ENCODE results near the gene AGPAT1. TPM values are rescaled to one million over a fixed set of nuclear protein-coding genes. Genes with fewer than 3 reads are reported as not detected.
A peak's percentile ranks its signal among the peaks of the same experiment; 100 is the strongest.

AGPAT1 gene
- total and polyA plus RNA-seq, 2 of the 8 experiments (the other 6 are each of a cell fraction or from before 2014, with no cell fraction given): 96.0 to 222 TPM

GRCh38 chr6:32174416-32174815 lies 1.5 kb downstream of the AGPAT1 start:
- peaks cover 26% of the 10 kb centered on the region for H3K23me2 ChIP-seq (ENCODE audit: low read depth, low read length)
- ChIA-PET POLR2A (ENCODE audit: partially characterized antibody) (interaction anchor here (1.9 to 2.1 kb wide), 2 partner anchors 10 to 45 kb away, joined by 6 to 10 read pairs; partner anchors contain the start of gene EGFL8), CTCF (ENCODE audit: partially characterized antibody) (interaction anchor here (1.3 kb wide), 1 partner anchor 26 kb away, joined by 3 read pairs; no protein-coding TSS in a partner anchor)
- H4K91ac ChIP-seq (replicated peaks; ENCODE audit: insufficient read length, low read length): no peak overlapping the region
- no peak overlapping the region for H3K23ac ChIP-seq (ENCODE audit: insufficient read length)
- no peak overlapping the region for H4K8ac ChIP-seq (ENCODE audit: extremely low read depth, insufficient read depth, low read length)
- H3K4ac ChIP-seq (replicated peaks; ENCODE audit: insufficient read length, low read depth, low read length): no peak overlapping the region
- no peak overlapping the region for H2AFZ ChIP-seq (ENCODE audit: low read length)
- no peak for FAIRE-seq
- WGBS, 2 experiments (ENCODE audit: extremely low coverage in 1 of 2, insufficient coverage in 1 of 2, insufficient read length in 1 of 2, insufficient replicate concordance in 2 of 2, low coverage in 1 of 2, low lambda C conversion rate in 2 of 2, missing lambda C conversion rate in 1 of 2): 87% methylated on average over 1 of the region's 1 CpG; no CpG with 5 or more reads in 1 of the 2 experiments
- no peak overlapping the region for H2AK5ac ChIP-seq (ENCODE audit: low read depth, low read length)
- no peaks in the 10 kb centered on the region for H3K9me3 ChIP-seq (ENCODE audit: insufficient read depth in 2 of 2, low read depth in 1 of 2, low read length in 1 of 2)
- H3K9ac ChIP-seq (replicated peaks in 1 of 4; ENCODE audit: extremely low read depth in 1 of 4, low read depth in 3 of 4, low read length in 3 of 4): no peak overlapping the region
- peaks cover 5 to 20% (median 9%) of the 10 kb centered on the region in 4 experiments; a peak in 6 of 7 replicates for H3K4me1 ChIP-seq (replicated peaks in 1 of 4; ENCODE audit: control insufficient read depth in 3 of 4, insufficient read depth in 4 of 4, low read length in 3 of 4)
- peaks cover 13 to 47% of the 10 kb centered on the region in 2 experiments for H3K79me2 ChIP-seq (ENCODE audit: control insufficient read depth in 1 of 2, insufficient read depth in 2 of 2, low read length in 2 of 2)
- H3K27me3 ChIP-seq (replicated peaks in 1 of 4; ENCODE audit: control insufficient read depth in 3 of 4, extremely low read depth in 1 of 4, insufficient read depth in 3 of 4, low read length in 3 of 4): no peaks in the 10 kb centered on the region
- H3K79me1 ChIP-seq (ENCODE audit: low read depth, low read length): peaks cover 9% of the 10 kb centered on the region; the same call in 1 of the 2 replicates
- H2BK12ac ChIP-seq (ENCODE audit: low read depth, low read length): no peak overlapping the region
- no peak overlapping the region for H3K18ac ChIP-seq (ENCODE audit: extremely low read depth, low read length)
- no peak overlapping the region for H4K5ac ChIP-seq (ENCODE audit: insufficient read length, low read depth, low read length)
- no peak overlapping the region for H2BK20ac ChIP-seq (ENCODE audit: low read length)
- H3K36me3 ChIP-seq (ENCODE audit: control insufficient read depth in 2 of 4, insufficient read depth in 4 of 4, low read length in 3 of 4): peaks cover 2 to 19% (median 16%) of the 10 kb centered on the region in 4 experiments; a peak in 7 of 8 replicates
- H2BK120ac ChIP-seq (replicated peaks; ENCODE audit: low read depth, low read length): no peak overlapping the region
- no peak overlapping the region for H2BK5ac ChIP-seq (ENCODE audit: low read depth, low read length)
- no peak for DNase-seq (ENCODE audit: low read depth in 1 of 2, low spot score in 2 of 2)
- H3K4me3 ChIP-seq (ENCODE audit: extremely low read depth in 1 of 4, insufficient read depth in 2 of 4, low read depth in 3 of 4, low read length in 4 of 4): peak overlapping the region in 1 of 4 experiments; percentile 99; a peak in 3 of 8 replicates
- no peak overlapping the region for H3K14ac ChIP-seq (ENCODE audit: insufficient read length)
- no peak overlapping the region for H3K27ac ChIP-seq (ENCODE audit: low read depth, low read length)
- H2BK15ac ChIP-seq (ENCODE audit: low read length): no peak overlapping the region
- peaks cover 6 to 7% of the 10 kb centered on the region in 2 experiments for H4K20me1 ChIP-seq (replicated peaks in 1 of 2; ENCODE audit: control insufficient read depth in 1 of 2, insufficient read depth in 2 of 2, low read length in 2 of 2)
- peak overlapping the region; percentile 99 to 100; a peak in 2 of 4 replicates for H3K4me2 ChIP-seq (ENCODE audit: insufficient read depth in 1 of 2, low read depth in 2 of 2, low read length in 2 of 2)
- H3K56ac ChIP-seq (replicated peaks; ENCODE audit: insufficient read length, low read depth, low read length): no peak overlapping the region
- no peak for TF ChIP-seq MAX (IDR thresholded peaks at IDR 0.05)
- TF ChIP-seq TAF1 (IDR thresholded peaks at IDR 0.05; ENCODE audit: low read depth, low read length): no peak
- TF ChIP-seq ZNF274 (IDR thresholded peaks at IDR 0.05; ENCODE audit: borderline replicate concordance, extremely low read depth, low read length): no peak
- no peak for TF ChIP-seq ATF2 (IDR thresholded peaks at IDR 0.05; ENCODE audit: low read length)
- TF ChIP-seq CBX5 (IDR thresholded peaks at IDR 0.05; ENCODE audit: low read depth, low read length): no peak
